C4-2B (cell line): ENCODE data around the gene DCST2.

Experiments used
- CTCF ChIP-seq: fragments of 450-650 bp; conservative IDR thresholded peaks from 2 replicates; pipeline ENCODE4 v1.5.1; 2017; ENCODE audit warnings: mild to moderate bottlenecking
- ZFX ChIP-seq: fragments of 450-650 bp; IDR thresholded peaks from 2 replicates; pipeline ENCODE4 v1.6.1; 2017

- TF ChIP-seq CTCF (no peak), ZFX (no peak)
Measured at GRCh38 chr1:155001425-155001674, 32.2 kb downstream of the DCST2 start.
